H1 (cell line): ENCODE results near the gene PRXL2B. TPM values are rescaled to one million over a fixed set of nuclear protein-coding genes. Genes with fewer than 3 reads are reported as not detected.

Experiments
- polyA plus RNA-seq, 7 experiments: library from polyadenylated mRNA; depleted of rRNA in 3 of 7; stranded (reverse) in 5 of 7; unstranded in 2 of 7; fragments of >200 nt in 5 of 7; fragments of 200-250 nt in 2 of 7; gene quantifications; 1 replicate in 5 of 7; 2 replicates in 1 of 7; 4 replicates in 1 of 7; pipeline versions ENCODE4 v1.2.1 to v1.2.3, GENCODE V29; 2011 to 2013; ENCODE audit warnings: missing spikeins in 2 of 7, mixed read lengths in 2 of 7
- total RNA-seq: library from RNA; stranded (reverse); fragmentation: NEBNext Ultra II Directional; extraction: Animal tissue kit (Norgen Biotek cat#: 25700); gene quantifications from 2 replicates; pipeline ENCODE4 v1.2.1, GENCODE V29; 2021
- TF ChIP-seq, protein P1 (sequence below): fragments of 300-600 bp; sonication (generic); IDR thresholded peaks from 2 replicates; pipeline ENCODE4 v1.7.1; 2012; ENCODE audit warnings: low read length, moderate library complexity, mild to moderate bottlenecking, inconsistent platforms; ENCODE audit not compliant: insufficient replicate concordance

The PRXL2B gene
- total and polyA plus RNA-seq, 2 of the 8 experiments (the other 6 are each of a cell fraction or from before 2014, with no cell fraction given): 35.3 to 46.0 TPM

DNA sequence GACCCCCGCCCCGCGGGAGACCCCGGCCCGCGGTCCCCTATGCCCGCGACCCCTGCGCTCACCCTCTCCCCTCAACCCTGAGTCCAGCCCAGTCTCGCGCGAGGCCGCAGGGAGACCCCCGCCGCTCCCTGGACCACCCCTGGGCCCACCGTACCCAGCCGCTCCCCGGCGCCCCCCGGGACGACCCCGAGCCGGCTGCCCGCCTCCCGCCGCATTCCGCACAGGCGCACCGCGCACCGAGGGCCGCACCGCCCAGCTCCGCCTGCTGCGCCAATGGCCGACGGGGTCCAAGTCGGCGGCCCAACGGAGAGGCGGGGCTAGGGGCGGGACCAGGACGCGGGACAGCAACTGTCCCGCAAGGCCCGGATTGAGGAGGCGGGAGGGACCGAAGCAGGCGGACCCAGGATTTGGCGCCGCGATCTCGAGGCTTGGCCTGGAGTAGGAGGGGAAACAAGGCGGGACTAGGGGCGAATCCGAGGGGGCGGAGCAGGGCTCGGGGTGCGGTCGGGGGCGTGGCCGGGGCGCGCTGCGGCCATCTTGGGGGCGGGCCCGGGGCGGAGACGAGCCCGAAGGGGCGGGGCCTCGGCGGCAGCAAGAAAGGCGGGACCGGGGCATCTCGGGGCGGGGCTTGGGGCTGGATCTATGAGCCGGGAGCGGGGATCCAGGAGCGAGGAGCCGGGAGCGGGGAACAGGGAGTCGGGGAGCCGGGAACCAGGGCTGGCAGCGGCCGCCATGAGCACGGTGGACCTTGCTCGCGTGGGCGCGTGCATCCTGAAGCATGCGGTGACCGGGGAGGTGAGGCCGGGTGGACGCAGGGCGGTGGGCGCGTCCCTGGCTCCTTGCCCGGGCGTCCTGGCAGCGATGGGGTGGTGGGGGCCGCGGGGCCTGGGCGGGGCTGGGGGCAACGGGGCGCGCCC, at the start of gene PRXL2B (continued):
- TF ChIP-seq, protein P1, sequence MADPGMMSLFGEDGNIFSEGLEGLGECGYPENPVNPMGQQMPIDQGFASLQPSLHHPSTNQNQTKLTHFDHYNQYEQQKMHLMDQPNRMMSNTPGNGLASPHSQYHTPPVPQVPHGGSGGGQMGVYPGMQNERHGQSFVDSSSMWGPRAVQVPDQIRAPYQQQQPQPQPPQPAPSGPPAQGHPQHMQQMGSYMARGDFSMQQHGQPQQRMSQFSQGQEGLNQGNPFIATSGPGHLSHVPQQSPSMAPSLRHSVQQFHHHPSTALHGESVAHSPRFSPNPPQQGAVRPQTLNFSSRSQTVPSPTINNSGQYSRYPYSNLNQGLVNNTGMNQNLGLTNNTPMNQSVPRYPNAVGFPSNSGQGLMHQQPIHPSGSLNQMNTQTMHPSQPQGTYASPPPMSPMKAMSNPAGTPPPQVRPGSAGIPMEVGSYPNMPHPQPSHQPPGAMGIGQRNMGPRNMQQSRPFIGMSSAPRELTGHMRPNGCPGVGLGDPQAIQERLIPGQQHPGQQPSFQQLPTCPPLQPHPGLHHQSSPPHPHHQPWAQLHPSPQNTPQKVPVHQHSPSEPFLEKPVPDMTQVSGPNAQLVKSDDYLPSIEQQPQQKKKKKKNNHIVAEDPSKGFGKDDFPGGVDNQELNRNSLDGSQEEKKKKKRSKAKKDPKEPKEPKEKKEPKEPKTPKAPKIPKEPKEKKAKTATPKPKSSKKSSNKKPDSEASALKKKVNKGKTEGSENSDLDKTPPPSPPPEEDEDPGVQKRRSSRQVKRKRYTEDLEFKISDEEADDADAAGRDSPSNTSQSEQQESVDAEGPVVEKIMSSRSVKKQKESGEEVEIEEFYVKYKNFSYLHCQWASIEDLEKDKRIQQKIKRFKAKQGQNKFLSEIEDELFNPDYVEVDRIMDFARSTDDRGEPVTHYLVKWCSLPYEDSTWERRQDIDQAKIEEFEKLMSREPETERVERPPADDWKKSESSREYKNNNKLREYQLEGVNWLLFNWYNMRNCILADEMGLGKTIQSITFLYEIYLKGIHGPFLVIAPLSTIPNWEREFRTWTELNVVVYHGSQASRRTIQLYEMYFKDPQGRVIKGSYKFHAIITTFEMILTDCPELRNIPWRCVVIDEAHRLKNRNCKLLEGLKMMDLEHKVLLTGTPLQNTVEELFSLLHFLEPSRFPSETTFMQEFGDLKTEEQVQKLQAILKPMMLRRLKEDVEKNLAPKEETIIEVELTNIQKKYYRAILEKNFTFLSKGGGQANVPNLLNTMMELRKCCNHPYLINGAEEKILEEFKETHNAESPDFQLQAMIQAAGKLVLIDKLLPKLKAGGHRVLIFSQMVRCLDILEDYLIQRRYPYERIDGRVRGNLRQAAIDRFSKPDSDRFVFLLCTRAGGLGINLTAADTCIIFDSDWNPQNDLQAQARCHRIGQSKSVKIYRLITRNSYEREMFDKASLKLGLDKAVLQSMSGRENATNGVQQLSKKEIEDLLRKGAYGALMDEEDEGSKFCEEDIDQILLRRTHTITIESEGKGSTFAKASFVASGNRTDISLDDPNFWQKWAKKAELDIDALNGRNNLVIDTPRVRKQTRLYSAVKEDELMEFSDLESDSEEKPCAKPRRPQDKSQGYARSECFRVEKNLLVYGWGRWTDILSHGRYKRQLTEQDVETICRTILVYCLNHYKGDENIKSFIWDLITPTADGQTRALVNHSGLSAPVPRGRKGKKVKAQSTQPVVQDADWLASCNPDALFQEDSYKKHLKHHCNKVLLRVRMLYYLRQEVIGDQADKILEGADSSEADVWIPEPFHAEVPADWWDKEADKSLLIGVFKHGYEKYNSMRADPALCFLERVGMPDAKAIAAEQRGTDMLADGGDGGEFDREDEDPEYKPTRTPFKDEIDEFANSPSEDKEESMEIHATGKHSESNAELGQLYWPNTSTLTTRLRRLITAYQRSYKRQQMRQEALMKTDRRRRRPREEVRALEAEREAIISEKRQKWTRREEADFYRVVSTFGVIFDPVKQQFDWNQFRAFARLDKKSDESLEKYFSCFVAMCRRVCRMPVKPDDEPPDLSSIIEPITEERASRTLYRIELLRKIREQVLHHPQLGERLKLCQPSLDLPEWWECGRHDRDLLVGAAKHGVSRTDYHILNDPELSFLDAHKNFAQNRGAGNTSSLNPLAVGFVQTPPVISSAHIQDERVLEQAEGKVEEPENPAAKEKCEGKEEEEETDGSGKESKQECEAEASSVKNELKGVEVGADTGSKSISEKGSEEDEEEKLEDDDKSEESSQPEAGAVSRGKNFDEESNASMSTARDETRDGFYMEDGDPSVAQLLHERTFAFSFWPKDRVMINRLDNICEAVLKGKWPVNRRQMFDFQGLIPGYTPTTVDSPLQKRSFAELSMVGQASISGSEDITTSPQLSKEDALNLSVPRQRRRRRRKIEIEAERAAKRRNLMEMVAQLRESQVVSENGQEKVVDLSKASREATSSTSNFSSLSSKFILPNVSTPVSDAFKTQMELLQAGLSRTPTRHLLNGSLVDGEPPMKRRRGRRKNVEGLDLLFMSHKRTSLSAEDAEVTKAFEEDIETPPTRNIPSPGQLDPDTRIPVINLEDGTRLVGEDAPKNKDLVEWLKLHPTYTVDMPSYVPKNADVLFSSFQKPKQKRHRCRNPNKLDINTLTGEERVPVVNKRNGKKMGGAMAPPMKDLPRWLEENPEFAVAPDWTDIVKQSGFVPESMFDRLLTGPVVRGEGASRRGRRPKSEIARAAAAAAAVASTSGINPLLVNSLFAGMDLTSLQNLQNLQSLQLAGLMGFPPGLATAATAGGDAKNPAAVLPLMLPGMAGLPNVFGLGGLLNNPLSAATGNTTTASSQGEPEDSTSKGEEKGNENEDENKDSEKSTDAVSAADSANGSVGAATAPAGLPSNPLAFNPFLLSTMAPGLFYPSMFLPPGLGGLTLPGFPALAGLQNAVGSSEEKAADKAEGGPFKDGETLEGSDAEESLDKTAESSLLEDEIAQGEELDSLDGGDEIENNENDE: no peak
- TF ChIP-seq, all 59 proteins: peak for 16
